ENCODE data around the gene TBX18. TPM values are rescaled to one million over a fixed set of nuclear protein-coding genes. Genes with fewer than 3 reads are reported as not detected.

The TBX18 gene
- total and polyA plus RNA-seq, 2 of the 4 experiments (the other 2 are of a cell fraction) = 0.86 to 1.3 TPM

DNA sequence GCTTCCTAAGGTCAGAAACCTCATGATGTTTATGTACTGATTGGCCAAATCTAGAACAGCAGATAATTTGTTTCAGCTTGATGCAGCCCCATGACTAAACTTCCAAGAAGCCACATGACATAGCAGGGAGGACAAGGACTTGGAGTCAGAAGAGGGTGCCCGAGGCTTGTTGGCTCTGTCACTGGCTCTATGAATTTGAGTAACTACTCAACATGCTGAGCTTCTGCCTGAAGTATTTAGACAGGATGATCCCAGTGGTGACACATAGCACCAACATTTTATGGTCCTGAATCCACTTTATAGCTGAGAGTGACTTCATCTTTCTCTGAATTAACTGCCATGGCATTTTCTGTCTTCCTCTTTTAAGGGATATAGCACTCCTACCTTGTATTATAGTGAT is 13.5 kb upstream of the TBX18 start:
- no peak overlapping the region for H3K14ac ChIP-seq (replicated peaks; ENCODE audit: low read depth, low read length)
- no peaks in the 10 kb centered on the region for H3K9me1 ChIP-seq (ENCODE audit: insufficient read depth, low read length)
- H3K4me3 ChIP-seq (ENCODE audit: insufficient read depth, low read depth, low read length) = no peak overlapping the region
- dilution Hi-C loops (cut with HindIII; ENCODE audit: low sequenced_read_pairs, unreplicated experiment) (no loop called here), intact Hi-C loops (cut with micrococcal nuclease) (no loop called here), in situ Hi-C loops (cut with MboI; ENCODE audit: low sequenced_read_pairs) (no loop called here)
- DNase-seq (no peak), ATAC-seq (ENCODE audit: low read depth) (no peak)
- no peaks in the 10 kb centered on the region; the same call in 1 of the 2 replicates for H3K9me3 ChIP-seq (ENCODE audit: control insufficient read depth, insufficient read depth, low read length)
- no CpG with 5 or more reads among the region's 1 CpG for WGBS, 2 experiments (ENCODE audit: extremely low coverage in 2 of 2, insufficient read length in 1 of 2)
- ChIA-PET POLR2A (ENCODE audit: unreplicated experiment) (no interaction called here), CTCF (no interaction called here)
- H3K18ac ChIP-seq (ENCODE audit: low read depth, low read length) = no peak overlapping the region
- H3K27me3 ChIP-seq (ENCODE audit: control insufficient read depth, insufficient read depth, low read length) = peaks cover 35% of the 10 kb centered on the region
- no peak overlapping the region for H2BK5ac ChIP-seq (ENCODE audit: low read depth, low read length, poor library complexity, severe bottlenecking)
- H3K36me3 ChIP-seq (ENCODE audit: control insufficient read depth, insufficient read depth, low read length) = no peaks in the 10 kb centered on the region
- no peak overlapping the region for H4K5ac ChIP-seq (ENCODE audit: low read depth, low read length)
- H3K79me1 ChIP-seq (ENCODE audit: low read depth in 1 of 2, low read length in 2 of 2) = no peaks in the 10 kb centered on the region
- H2BK20ac ChIP-seq (ENCODE audit: low read depth, low read length) = no peak overlapping the region
- H2BK120ac ChIP-seq (ENCODE audit: low read depth, low read length) = no peak overlapping the region
- no peak overlapping the region for H3K56ac ChIP-seq (ENCODE audit: extremely low read depth, insufficient read depth, low read length)
- no peak overlapping the region for H3K4me2 ChIP-seq (ENCODE audit: low read depth, low read length)
- H3K4me1 ChIP-seq (ENCODE audit: control insufficient read depth, insufficient read depth, low read length) = no peaks in the 10 kb centered on the region
- H2AK9ac ChIP-seq (replicated peaks; ENCODE audit: low read depth, low read length, poor library complexity) = no peak overlapping the region
- TF ChIP-seq NFE2L2 (IDR thresholded peaks at IDR 0.05; ENCODE audit: low read depth, low read length) (no peak), FOS (IDR thresholded peaks at IDR 0.05; ENCODE audit: low read depth, low read length) (no peak), RAD21 (IDR thresholded peaks at IDR 0.05; ENCODE audit: low read length) (no peak), SMC3 (IDR thresholded peaks at IDR 0.05; ENCODE audit: low read depth, low read length) (no peak)
- TF ChIP-seq, protein P1, sequence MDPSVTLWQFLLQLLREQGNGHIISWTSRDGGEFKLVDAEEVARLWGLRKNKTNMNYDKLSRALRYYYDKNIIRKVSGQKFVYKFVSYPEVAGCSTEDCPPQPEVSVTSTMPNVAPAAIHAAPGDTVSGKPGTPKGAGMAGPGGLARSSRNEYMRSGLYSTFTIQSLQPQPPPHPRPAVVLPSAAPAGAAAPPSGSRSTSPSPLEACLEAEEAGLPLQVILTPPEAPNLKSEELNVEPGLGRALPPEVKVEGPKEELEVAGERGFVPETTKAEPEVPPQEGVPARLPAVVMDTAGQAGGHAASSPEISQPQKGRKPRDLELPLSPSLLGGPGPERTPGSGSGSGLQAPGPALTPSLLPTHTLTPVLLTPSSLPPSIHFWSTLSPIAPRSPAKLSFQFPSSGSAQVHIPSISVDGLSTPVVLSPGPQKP (IDR thresholded peaks at IDR 0.05; ENCODE audit: borderline replicate concordance, low read depth, low read length) = no peak
- no peak overlapping the region for H2AFZ ChIP-seq (replicated peaks; ENCODE audit: low read length, poor library complexity)
- no peak overlapping the region for H3K23ac ChIP-seq (ENCODE audit: low read depth, low read length)
- H2BK15ac ChIP-seq (ENCODE audit: low read depth, low read length) = no peak overlapping the region
- H3K27ac ChIP-seq (ENCODE audit: insufficient read depth, low read length) = no peak overlapping the region
- H4K8ac ChIP-seq (ENCODE audit: low read depth in 2 of 2, low read length in 2 of 2) = no peak overlapping the region
- H2AK5ac ChIP-seq (ENCODE audit: low read depth, low read length) = no peak overlapping the region
- H4K91ac ChIP-seq (ENCODE audit: insufficient read depth, low read depth, low read length) = no peak overlapping the region
- H3K9ac ChIP-seq (ENCODE audit: low read depth, low read length) = no peak overlapping the region
- BruUV-seq (replicated peaks) = no TSS peak
- H3K4ac ChIP-seq (ENCODE audit: low read depth, low read length) = no peak overlapping the region
- no peaks in the 10 kb centered on the region for H4K20me1 ChIP-seq (ENCODE audit: insufficient read depth, low read length)
